GM12801 (cell line): ENCODE results near the gene DNAJC11.

Experiments used
- TF ChIP-seq, protein P1 (sequence below): IDR thresholded peaks from one replicate; pipeline ENCODE4 v1.5.1; 2011; ENCODE audit warnings: control low read depth; ENCODE audit not compliant: insufficient read length; ENCODE audit errors: extremely low read depth

Gene DNAJC11

DNA sequence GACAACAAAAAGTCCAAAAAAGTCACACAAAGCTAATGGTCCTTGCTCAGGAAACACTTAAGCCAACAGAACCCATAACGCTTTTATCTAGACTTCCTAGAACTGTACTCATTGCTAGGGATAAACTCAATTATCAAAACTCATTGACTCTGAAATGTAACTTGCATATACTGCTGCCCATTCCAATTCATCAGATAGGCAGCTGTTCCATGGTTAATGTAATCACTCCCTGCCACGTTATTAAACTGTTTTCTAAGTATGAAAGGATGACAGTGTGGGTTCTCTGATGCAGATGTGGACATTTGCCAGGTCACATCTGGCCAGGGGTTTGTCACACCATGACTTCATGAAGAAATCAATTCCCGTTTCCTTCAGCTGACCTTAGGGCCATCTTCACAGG is 30.3 kb upstream of the DNAJC11 start:
- TF ChIP-seq, protein P1, sequence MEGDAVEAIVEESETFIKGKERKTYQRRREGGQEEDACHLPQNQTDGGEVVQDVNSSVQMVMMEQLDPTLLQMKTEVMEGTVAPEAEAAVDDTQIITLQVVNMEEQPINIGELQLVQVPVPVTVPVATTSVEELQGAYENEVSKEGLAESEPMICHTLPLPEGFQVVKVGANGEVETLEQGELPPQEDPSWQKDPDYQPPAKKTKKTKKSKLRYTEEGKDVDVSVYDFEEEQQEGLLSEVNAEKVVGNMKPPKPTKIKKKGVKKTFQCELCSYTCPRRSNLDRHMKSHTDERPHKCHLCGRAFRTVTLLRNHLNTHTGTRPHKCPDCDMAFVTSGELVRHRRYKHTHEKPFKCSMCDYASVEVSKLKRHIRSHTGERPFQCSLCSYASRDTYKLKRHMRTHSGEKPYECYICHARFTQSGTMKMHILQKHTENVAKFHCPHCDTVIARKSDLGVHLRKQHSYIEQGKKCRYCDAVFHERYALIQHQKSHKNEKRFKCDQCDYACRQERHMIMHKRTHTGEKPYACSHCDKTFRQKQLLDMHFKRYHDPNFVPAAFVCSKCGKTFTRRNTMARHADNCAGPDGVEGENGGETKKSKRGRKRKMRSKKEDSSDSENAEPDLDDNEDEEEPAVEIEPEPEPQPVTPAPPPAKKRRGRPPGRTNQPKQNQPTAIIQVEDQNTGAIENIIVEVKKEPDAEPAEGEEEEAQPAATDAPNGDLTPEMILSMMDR = no peak

DNA sequence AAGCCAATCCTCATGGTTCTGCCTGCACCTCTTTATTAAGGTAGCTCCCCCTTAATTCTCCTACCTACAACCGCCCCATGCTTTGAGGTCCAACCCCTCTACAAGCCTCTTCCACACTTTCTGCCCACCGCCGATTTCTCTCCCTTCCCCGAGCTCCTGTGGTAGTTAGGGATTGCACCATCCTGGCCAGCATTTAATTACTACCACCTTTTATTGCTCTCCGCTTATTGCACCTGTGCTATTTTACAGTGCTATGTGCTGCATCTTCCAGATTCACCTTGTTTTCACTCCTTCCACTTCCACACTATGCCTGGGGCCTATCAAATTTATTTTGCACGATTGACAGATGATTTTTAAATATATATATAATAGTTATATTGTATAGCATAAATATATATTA is 29.3 kb upstream of the DNAJC11 start:
- TF ChIP-seq, protein P1 = no peak

DNA sequence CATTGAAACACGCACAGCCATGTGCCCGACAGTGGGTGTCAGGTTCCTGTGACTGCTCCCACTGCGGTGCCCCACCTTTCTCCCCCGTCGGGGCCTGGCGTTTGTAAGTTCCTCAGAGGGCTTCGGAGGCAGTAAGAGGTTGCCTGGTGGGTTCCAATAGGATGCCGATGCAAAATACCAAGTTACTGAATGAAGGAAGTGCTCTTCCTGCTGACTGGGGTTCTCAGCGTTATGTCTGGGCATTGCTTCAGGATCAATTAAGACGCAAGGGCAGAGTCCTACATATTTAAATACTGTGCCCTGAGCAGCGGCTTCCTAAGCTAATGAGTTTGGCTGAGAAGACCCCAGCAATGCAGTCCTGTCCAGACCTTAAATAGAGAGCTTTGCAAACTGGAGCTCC is 28.9 kb upstream of the DNAJC11 start:
- TF ChIP-seq, protein P1 = no peak

DNA sequence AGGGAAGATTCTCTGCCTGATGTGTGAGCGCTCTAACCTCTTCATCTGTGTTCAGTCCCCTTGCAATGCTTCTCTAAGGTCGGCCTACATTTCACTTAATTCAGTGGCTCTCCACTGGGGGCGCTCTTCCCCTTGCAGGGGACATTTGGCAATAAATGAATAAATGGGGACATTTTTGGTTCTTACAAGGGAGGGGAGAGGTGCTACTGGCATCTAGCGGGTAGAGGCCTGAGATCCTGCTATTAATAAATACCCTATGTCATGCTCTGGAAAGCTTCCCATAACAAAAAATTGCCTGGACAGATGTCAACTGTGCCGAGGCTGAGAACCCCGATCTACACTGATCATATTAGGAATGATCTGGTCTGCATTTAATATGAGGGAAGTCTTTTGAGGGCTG is 25.9 kb upstream of the DNAJC11 start:
- TF ChIP-seq, protein P1 = no peak

DNA sequence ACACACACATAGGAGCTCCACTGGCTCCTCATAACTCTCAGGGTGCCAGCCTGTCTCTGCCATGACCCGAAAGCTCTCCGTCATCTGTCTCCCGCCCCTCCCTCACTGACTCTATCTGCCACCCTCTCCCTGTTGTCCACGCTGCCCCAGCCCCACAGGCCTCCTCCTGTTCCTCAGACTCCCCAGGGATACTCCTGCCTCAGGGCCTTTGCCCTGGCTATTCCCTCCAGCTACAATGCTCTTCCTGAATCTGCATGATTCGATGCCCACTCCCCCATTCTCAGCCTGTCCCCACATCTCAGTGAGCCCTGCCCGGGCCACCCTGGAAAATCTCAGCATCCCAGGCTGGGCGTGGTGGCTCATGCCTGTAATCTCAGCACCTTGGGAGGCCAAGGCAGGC is 24.6 kb upstream of the DNAJC11 start:
- TF ChIP-seq, protein P1 = no peak

DNA sequence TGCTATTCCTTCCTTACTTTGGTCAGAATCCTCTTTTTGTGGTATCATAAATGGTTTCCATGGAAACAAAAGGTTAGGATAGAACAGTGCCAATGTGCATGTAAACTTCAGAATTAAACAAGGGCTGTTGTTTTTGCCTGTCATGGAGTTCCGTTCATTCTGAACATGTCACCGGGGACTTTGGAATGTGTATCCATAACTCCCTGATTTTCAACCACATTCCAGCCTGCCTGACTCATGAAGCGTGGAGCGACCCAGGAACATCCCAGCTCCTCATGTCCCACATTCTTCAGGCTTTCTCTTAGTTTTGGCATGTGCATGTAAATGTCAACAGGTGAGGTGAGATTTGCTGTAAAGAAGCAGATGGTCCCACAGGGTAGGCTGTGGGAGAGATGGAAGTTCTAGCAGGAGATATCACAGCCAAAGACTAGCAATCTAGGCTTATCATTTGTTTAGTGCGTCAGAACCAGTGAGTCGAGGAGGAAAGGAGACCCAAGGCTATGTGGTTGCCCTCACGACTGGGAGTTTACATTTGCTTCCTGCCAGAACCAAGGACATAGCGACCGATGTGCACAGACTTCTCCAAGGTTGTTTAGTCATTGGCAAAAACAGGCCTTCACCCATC is 23.0 kb upstream of the DNAJC11 start:
- TF ChIP-seq, protein P1 = no peak

DNA sequence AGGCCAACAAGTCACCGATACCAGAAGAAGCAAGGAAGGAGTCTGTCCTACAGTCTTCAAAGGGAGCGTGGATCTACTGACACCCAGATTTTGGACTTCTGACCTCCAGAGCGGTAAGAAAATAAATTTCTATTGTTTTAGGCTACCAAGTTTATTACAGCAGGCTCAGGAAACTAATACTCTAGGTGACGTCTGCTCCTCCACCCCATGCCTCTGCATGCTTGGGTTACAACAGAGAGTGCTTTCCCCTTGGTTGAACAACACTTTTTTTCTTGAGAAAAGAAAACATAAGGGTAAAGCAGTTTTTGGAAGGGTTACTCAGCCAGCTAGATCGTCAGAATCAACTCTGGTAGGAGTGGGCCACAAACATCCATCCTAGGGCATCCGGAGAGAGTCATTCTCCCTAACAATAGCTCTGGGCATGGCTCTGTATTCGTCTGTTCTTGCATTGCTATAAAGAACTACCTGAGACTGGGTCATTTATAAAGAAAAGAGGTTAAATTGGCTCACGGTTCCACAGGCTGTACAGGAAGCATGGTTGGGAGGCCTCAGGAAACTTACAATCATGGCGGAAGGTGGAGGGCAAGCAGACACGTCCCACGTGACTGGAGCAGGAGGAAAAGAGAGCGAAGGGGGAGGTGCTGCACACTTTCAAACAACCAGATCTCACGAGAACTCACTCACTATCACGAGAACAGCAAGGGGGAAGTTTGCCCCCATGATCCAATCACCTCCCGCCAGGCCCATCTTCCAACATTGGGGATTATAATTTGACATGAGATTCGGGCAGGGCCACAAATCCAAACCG is 22.2 kb upstream of the DNAJC11 start:
- TF ChIP-seq, protein P1 = no peak
